Loucy (cell line): Measurements from ENCODE around the gene MPO.

Experiments
- CTCF ChIP-seq: fragments of 200-600 bp; sonication (generic); conservative IDR thresholded peaks from 2 replicates; pipeline ENCODE4 v1.5.1; 2014; ENCODE audit warnings: mild to moderate bottlenecking, antibody characterized with exemption, low read length
- EZH2phosphoT487 ChIP-seq: fragments of 200-600 bp; IDR thresholded peaks from 2 replicates; pipeline ENCODE4 v1.6.1; 2018; ENCODE audit warnings: antibody characterized with exemption, mild to moderate bottlenecking, moderate library complexity, borderline replicate concordance

- TF ChIP-seq CTCF (no peak), EZH2phosphoT487 (no peak)
Measured at GRCh38 chr17:58321571-58322525, 41.1 kb upstream of the MPO start.
